ENCODE measurements around the gene APLP2. TPM values are rescaled to one million over a fixed set of nuclear protein-coding genes. Genes with fewer than 3 reads are reported as not detected.

The APLP2 gene
- total and polyA plus RNA-seq, 4 donors = 190 to 337 (median 233) TPM

DNA sequence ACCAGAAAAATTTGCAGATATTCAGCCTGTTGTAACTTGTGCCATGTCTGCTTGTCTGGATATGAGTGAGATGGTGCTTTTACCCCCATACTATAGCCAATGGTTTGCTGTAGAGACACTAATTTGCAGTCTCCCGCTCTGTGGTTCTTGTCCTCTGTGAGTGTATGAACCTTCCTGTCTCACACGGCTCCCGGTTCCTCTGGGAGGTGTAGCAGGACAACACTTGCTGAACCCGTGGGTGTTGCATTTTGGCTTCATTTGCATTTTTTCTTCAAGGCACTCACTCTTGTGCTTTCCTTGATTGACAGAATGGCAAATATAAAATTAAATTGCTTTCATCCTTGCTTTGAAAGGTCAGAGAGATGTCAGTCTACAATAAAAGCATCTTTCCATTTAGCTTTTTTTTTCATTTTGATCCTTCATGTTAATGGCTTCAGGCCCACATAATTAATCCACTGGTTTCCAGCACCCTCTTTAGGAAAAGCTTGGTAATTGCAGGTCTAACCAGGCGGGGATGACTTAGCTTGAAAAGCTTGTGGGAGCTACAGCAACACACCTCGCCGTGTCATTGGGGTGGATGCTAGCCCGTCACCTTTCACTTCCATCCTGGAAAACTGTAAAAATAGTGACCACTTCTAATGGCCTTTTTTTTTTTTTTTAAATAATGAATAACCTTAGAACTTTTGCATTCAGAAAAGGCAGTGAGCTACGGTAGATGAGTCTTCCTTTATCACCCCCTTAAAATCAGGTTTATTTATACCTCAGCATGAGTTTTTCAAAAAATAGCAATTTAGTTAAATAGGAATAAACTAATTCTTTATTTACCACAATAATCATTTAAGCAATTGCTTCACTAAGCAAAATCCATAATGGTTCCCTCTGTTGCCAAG, 62.5 kb downstream of the APLP2 start:
- WGBS = 47% methylated on average over 9 of the region's 9 CpGs
- H3K9ac ChIP-seq (ENCODE audit: low read depth in 1 of 2, low read length in 2 of 2) = no peak overlapping the region
- peaks cover 5 to 65% (median 59%) of the 10 kb centered on the region in 4 donors for H3K36me3 ChIP-seq (ENCODE audit: control insufficient read depth in 4 of 4, insufficient read depth in 3 of 4, low read depth in 1 of 4, low read length in 3 of 4)
- H3K27ac ChIP-seq (ENCODE audit: low read depth in 1 of 2, low read length in 2 of 2) = no peak overlapping the region
- no peaks in the 10 kb centered on the region for H3K9me3 ChIP-seq (ENCODE audit: control insufficient read depth in 4 of 4, low read length in 3 of 4)
- H3K4me3 ChIP-seq (ENCODE audit: low read depth in 1 of 3, low read length in 3 of 3) = no peak overlapping the region
- peak; percentile 57 for DNase-seq (ENCODE audit: low spot score)
- no peaks in the 10 kb centered on the region for H3K27me3 ChIP-seq (ENCODE audit: control insufficient read depth in 4 of 4, insufficient read depth in 4 of 4, low read length in 3 of 4)
- TF ChIP-seq RXRA (IDR thresholded peaks at IDR 0.05) (peak in 1 of 2 donors; percentile 25), RAD21 (IDR thresholded peaks at IDR 0.05) (peak; percentile 98), EGR1 (IDR thresholded peaks at IDR 0.05; ENCODE audit: low read depth in 2 of 2) (no peak), FOXA1 (IDR thresholded peaks at IDR 0.05) (no peak)
- TF ChIP-seq, protein P1, sequence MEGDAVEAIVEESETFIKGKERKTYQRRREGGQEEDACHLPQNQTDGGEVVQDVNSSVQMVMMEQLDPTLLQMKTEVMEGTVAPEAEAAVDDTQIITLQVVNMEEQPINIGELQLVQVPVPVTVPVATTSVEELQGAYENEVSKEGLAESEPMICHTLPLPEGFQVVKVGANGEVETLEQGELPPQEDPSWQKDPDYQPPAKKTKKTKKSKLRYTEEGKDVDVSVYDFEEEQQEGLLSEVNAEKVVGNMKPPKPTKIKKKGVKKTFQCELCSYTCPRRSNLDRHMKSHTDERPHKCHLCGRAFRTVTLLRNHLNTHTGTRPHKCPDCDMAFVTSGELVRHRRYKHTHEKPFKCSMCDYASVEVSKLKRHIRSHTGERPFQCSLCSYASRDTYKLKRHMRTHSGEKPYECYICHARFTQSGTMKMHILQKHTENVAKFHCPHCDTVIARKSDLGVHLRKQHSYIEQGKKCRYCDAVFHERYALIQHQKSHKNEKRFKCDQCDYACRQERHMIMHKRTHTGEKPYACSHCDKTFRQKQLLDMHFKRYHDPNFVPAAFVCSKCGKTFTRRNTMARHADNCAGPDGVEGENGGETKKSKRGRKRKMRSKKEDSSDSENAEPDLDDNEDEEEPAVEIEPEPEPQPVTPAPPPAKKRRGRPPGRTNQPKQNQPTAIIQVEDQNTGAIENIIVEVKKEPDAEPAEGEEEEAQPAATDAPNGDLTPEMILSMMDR (IDR thresholded peaks at IDR 0.05; ENCODE audit: low read depth, low read length, missing input control) = peak; percentile 91
- TF ChIP-seq, protein P2, sequence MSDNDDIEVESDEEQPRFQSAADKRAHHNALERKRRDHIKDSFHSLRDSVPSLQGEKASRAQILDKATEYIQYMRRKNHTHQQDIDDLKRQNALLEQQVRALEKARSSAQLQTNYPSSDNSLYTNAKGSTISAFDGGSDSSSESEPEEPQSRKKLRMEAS (IDR thresholded peaks at IDR 0.05) = no peak
- H3K4me1 ChIP-seq (ENCODE audit: control insufficient read depth in 4 of 4, insufficient read depth in 4 of 4, low read length in 3 of 4) = no peaks in the 10 kb centered on the region

- Histone ChIP-seq H3K9me3 (ENCODE audit: control insufficient read depth in 4 of 4, low read length in 3 of 4) (no peaks in the 10 kb centered on the region), H3K36me3 (ENCODE audit: control insufficient read depth in 4 of 4, insufficient read depth in 3 of 4, low read depth in 1 of 4, low read length in 3 of 4) (peaks cover 5 to 63% (median 54%) of the 10 kb centered on the region in 4 donors), H3K27me3 (ENCODE audit: control insufficient read depth in 4 of 4, insufficient read depth in 4 of 4, low read length in 3 of 4) (no peaks in the 10 kb centered on the region), H3K4me1 (ENCODE audit: control insufficient read depth in 4 of 4, insufficient read depth in 4 of 4, low read length in 3 of 4) (no peaks in the 10 kb centered on the region), H3K9ac (ENCODE audit: low read depth in 1 of 2, low read length in 2 of 2) (no peak overlapping the region), H3K27ac (ENCODE audit: low read depth in 1 of 2, low read length in 2 of 2) (no peak overlapping the region), H3K4me3 (ENCODE audit: low read depth in 1 of 3, low read length in 3 of 3) (no peak overlapping the region)
- WGBS = 79% methylated on average over 8 of the region's 8 CpGs
- TF ChIP-seq, protein P3, sequence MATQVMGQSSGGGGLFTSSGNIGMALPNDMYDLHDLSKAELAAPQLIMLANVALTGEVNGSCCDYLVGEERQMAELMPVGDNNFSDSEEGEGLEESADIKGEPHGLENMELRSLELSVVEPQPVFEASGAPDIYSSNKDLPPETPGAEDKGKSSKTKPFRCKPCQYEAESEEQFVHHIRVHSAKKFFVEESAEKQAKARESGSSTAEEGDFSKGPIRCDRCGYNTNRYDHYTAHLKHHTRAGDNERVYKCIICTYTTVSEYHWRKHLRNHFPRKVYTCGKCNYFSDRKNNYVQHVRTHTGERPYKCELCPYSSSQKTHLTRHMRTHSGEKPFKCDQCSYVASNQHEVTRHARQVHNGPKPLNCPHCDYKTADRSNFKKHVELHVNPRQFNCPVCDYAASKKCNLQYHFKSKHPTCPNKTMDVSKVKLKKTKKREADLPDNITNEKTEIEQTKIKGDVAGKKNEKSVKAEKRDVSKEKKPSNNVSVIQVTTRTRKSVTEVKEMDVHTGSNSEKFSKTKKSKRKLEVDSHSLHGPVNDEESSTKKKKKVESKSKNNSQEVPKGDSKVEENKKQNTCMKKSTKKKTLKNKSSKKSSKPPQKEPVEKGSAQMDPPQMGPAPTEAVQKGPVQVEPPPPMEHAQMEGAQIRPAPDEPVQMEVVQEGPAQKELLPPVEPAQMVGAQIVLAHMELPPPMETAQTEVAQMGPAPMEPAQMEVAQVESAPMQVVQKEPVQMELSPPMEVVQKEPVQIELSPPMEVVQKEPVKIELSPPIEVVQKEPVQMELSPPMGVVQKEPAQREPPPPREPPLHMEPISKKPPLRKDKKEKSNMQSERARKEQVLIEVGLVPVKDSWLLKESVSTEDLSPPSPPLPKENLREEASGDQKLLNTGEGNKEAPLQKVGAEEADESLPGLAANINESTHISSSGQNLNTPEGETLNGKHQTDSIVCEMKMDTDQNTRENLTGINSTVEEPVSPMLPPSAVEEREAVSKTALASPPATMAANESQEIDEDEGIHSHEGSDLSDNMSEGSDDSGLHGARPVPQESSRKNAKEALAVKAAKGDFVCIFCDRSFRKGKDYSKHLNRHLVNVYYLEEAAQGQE (IDR thresholded peaks at IDR 0.05) = no peak
- no peak for TF ChIP-seq SP1 (IDR thresholded peaks at IDR 0.05)
- TF ChIP-seq, protein P4, sequence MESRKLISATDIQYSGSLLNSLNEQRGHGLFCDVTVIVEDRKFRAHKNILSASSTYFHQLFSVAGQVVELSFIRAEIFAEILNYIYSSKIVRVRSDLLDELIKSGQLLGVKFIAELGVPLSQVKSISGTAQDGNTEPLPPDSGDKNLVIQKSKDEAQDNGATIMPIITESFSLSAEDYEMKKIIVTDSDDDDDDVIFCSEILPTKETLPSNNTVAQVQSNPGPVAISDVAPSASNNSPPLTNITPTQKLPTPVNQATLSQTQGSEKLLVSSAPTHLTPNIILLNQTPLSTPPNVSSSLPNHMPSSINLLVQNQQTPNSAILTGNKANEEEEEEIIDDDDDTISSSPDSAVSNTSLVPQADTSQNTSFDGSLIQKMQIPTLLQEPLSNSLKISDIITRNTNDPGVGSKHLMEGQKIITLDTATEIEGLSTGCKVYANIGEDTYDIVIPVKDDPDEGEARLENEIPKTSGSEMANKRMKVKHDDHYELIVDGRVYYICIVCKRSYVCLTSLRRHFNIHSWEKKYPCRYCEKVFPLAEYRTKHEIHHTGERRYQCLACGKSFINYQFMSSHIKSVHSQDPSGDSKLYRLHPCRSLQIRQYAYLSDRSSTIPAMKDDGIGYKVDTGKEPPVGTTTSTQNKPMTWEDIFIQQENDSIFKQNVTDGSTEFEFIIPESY (IDR thresholded peaks at IDR 0.05) = no peak
- TF ChIP-seq NR2F2 (IDR thresholded peaks at IDR 0.05) = no peak
- TF ChIP-seq, protein P5, sequence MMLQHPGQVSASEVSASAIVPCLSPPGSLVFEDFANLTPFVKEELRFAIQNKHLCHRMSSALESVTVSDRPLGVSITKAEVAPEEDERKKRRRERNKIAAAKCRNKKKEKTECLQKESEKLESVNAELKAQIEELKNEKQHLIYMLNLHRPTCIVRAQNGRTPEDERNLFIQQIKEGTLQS (IDR thresholded peaks at IDR 0.05) = no peak
- no peak for TF ChIP-seq FOXA1 (IDR thresholded peaks at IDR 0.05)
- TF ChIP-seq, protein P2 (IDR thresholded peaks at IDR 0.05) = no peak
- no peak for TF ChIP-seq HNF4A (conservative IDR thresholded peaks at IDR 0.05)
- no peak for TF ChIP-seq RXRA (IDR thresholded peaks at IDR 0.05)
- TF ChIP-seq RAD21 (IDR thresholded peaks at IDR 0.05) = no peak
- TF ChIP-seq GABPA (IDR thresholded peaks at IDR 0.05 in 1 of 2, conservative IDR thresholded peaks at IDR 0.05 in 1 of 2) = no peak
- TF ChIP-seq HNF4G (IDR thresholded peaks at IDR 0.05) = no peak
- no peak for TF ChIP-seq YY1 (IDR thresholded peaks at IDR 0.05)
- no peak for TF ChIP-seq EGR1 (IDR thresholded peaks at IDR 0.05; ENCODE audit: low read depth in 2 of 2)
- TF ChIP-seq TAF1 (conservative IDR thresholded peaks at IDR 0.05) = no peak
- TF ChIP-seq JUND (IDR thresholded peaks at IDR 0.05) = no peak
- DNase-seq (ENCODE audit: low spot score) = no peak
These were observed 64.0 kb downstream of the APLP2 start for GRCh38 chr11:130133716-130134115.
